Measurements from ENCODE around the gene LZTS2.

The LZTS2 gene

GRCh38 chr10:101012525-101013364 is 13.1 kb downstream of the LZTS2 start:
- peaks cover 4 to 9% of the 10 kb centered on the region in 2 donors for H3K27me3 ChIP-seq (ENCODE audit: control insufficient read depth in 1 of 2, insufficient read depth in 2 of 2, low read length in 2 of 2)
- no peaks in the 10 kb centered on the region for H3K36me3 ChIP-seq (ENCODE audit: control insufficient read depth in 1 of 2, insufficient read depth in 2 of 2, low read length in 2 of 2)
- H3K4me1 ChIP-seq (ENCODE audit: control insufficient read depth in 1 of 2, insufficient read depth in 2 of 2, low read length in 2 of 2) = peaks cover 10 to 12% of the 10 kb centered on the region in 2 donors
- no peak overlapping the region for H3K27ac ChIP-seq (ENCODE audit: low read depth, low read length)
- no peak overlapping the region for H3K9ac ChIP-seq (ENCODE audit: low read depth in 1 of 2, low read length in 2 of 2)
- no peaks in the 10 kb centered on the region for H3K9me3 ChIP-seq (ENCODE audit: control insufficient read depth in 1 of 2, low read length in 2 of 2)
- no peak overlapping the region for H3K4me3 ChIP-seq (ENCODE audit: low read depth in 1 of 2, low read length in 2 of 2)

GRCh38 chr10:101013365-101013825 is 13.8 kb downstream of the LZTS2 start:
- Histone ChIP-seq H3K36me3 (ENCODE audit: control insufficient read depth in 1 of 2, insufficient read depth in 2 of 2, low read length in 2 of 2) (no peaks in the 10 kb centered on the region), H3K9me3 (ENCODE audit: control insufficient read depth in 1 of 2, low read length in 2 of 2) (no peaks in the 10 kb centered on the region), H3K4me1 (ENCODE audit: control insufficient read depth in 1 of 2, insufficient read depth in 2 of 2, low read length in 2 of 2) (peaks cover 6 to 14% of the 10 kb centered on the region in 2 donors), H3K27me3 (ENCODE audit: control insufficient read depth in 1 of 2, insufficient read depth in 2 of 2, low read length in 2 of 2) (peaks cover 4 to 9% of the 10 kb centered on the region in 2 donors), H3K27ac (ENCODE audit: low read depth, low read length) (no peak overlapping the region), H3K9ac (ENCODE audit: low read depth in 1 of 2, low read length in 2 of 2) (no peak overlapping the region), H3K4me3 (ENCODE audit: low read depth in 1 of 2, low read length in 2 of 2) (no peak overlapping the region)

- Histone ChIP-seq H3K27ac (ENCODE audit: low read depth, low read length) (no peak overlapping the region), H3K27me3 (ENCODE audit: control insufficient read depth in 1 of 2, insufficient read depth in 2 of 2, low read length in 2 of 2) (peaks cover 4 to 14% of the 10 kb centered on the region in 2 donors), H3K9ac (ENCODE audit: low read depth in 1 of 2, low read length in 2 of 2) (no peak overlapping the region), H3K9me3 (ENCODE audit: control insufficient read depth in 1 of 2, low read length in 2 of 2) (no peaks in the 10 kb centered on the region), H3K4me1 (ENCODE audit: control insufficient read depth in 1 of 2, insufficient read depth in 2 of 2, low read length in 2 of 2) (peaks cover 6 to 21% of the 10 kb centered on the region in 2 donors), H3K4me3 (ENCODE audit: low read depth in 1 of 2, low read length in 2 of 2) (no peak overlapping the region), H3K36me3 (ENCODE audit: control insufficient read depth in 1 of 2, insufficient read depth in 2 of 2, low read length in 2 of 2) (no peaks in the 10 kb centered on the region)
Measured at GRCh38 chr10:101014230-101014884, 14.7 kb downstream of the LZTS2 start.

DNA sequence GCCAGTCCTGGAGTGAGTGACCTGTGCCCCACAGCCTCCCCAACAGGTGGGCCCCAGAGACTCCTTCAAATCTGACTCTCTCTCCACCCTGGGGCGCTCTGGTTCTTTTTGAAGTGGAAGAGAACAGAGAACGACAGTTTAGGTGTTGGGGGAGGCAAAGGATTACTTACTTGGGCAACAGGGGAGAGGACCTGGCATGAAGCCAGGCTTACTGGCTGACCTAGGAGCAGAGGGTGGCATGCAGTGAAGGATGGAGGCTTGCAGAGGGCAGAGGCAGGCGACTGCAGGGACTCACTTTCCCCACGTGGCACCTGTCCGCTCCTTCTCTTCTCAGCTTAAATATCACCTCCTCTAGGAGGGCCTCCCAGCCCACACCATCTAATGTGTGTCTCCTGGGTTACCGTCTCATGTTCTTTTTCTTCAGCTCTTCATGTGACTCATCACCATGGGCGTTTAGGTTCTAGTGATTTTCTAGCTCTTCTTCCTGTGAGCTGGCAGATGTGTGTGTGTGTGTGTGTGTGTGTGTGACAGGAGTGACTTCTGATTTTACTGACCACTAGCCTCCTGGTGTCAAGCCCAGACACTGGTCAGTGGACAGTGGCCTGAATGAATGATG is 15.5 kb downstream of the LZTS2 start:
- Histone ChIP-seq H3K27ac (ENCODE audit: low read depth, low read length) (no peak overlapping the region), H3K9me3 (ENCODE audit: control insufficient read depth in 1 of 2, low read length in 2 of 2) (no peaks in the 10 kb centered on the region), H3K27me3 (ENCODE audit: control insufficient read depth in 1 of 2, insufficient read depth in 2 of 2, low read length in 2 of 2) (peaks cover 4 to 14% of the 10 kb centered on the region in 2 donors), H3K9ac (ENCODE audit: low read depth in 1 of 2, low read length in 2 of 2) (no peak overlapping the region), H3K4me3 (ENCODE audit: low read depth in 1 of 2, low read length in 2 of 2) (no peak overlapping the region), H3K4me1 (ENCODE audit: control insufficient read depth in 1 of 2, insufficient read depth in 2 of 2, low read length in 2 of 2) (peaks cover 6 to 21% of the 10 kb centered on the region in 2 donors), H3K36me3 (ENCODE audit: control insufficient read depth in 1 of 2, insufficient read depth in 2 of 2, low read length in 2 of 2) (no peaks in the 10 kb centered on the region)

GRCh38 chr10:101015582-101015973 is 16.0 kb downstream of the LZTS2 start:
- H3K36me3 ChIP-seq (ENCODE audit: control insufficient read depth in 1 of 2, insufficient read depth in 2 of 2, low read length in 2 of 2) = no peaks in the 10 kb centered on the region
- H3K27me3 ChIP-seq (ENCODE audit: control insufficient read depth in 1 of 2, insufficient read depth in 2 of 2, low read length in 2 of 2) = peaks cover 4 to 14% of the 10 kb centered on the region in 2 donors
- H3K4me3 ChIP-seq (ENCODE audit: low read depth in 1 of 2, low read length in 2 of 2) = no peak overlapping the region
- H3K27ac ChIP-seq (ENCODE audit: low read depth, low read length) = no peak overlapping the region
- no peaks in the 10 kb centered on the region for H3K9me3 ChIP-seq (ENCODE audit: control insufficient read depth in 1 of 2, low read length in 2 of 2)
- H3K9ac ChIP-seq (ENCODE audit: low read depth in 1 of 2, low read length in 2 of 2) = no peak overlapping the region
- peaks cover 6 to 21% of the 10 kb centered on the region in 2 donors for H3K4me1 ChIP-seq (ENCODE audit: control insufficient read depth in 1 of 2, insufficient read depth in 2 of 2, low read length in 2 of 2)

GRCh38 chr10:101016814-101017213 is 17.2 kb downstream of the LZTS2 start:
- Histone ChIP-seq H3K36me3 (ENCODE audit: control insufficient read depth in 1 of 2, insufficient read depth in 2 of 2, low read length in 2 of 2) (no peaks in the 10 kb centered on the region), H3K27me3 (ENCODE audit: control insufficient read depth in 1 of 2, insufficient read depth in 2 of 2, low read length in 2 of 2) (peaks cover 4 to 14% of the 10 kb centered on the region in 2 donors), H3K4me3 (ENCODE audit: low read depth in 1 of 2, low read length in 2 of 2) (no peak overlapping the region), H3K9ac (ENCODE audit: low read depth in 1 of 2, low read length in 2 of 2) (no peak overlapping the region), H3K4me1 (ENCODE audit: control insufficient read depth in 1 of 2, insufficient read depth in 2 of 2, low read length in 2 of 2) (peaks cover 6 to 21% of the 10 kb centered on the region in 2 donors), H3K9me3 (ENCODE audit: control insufficient read depth in 1 of 2, low read length in 2 of 2) (no peaks in the 10 kb centered on the region), H3K27ac (ENCODE audit: low read depth, low read length) (no peak overlapping the region)

DNA sequence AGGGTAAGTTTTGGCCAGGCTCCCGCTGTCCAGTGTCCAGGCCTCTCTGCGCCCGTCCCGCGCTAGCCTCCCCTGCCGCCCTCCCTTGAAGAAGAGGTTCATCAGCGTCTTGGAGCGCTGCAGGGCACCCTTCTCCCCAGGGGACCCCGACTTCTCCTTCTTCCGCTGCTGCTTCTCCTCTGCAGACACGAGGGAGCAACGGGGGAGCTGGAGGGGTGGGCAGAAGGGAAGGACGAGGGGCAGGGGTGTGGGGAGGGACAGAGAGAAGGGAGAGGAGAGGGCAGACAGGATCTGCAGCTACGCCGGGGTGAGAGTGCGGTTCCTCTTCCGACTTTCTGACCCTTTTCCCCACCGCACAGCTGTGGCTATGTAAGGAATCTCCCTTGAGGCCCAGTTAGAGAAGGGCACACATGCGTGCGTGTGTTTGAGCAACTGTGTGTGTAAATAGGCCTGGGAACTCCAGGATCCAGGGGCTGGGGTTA is 18.6 kb downstream of the LZTS2 start:
- H3K36me3 ChIP-seq (ENCODE audit: control insufficient read depth in 1 of 2, insufficient read depth in 2 of 2, low read length in 2 of 2) = no peaks in the 10 kb centered on the region
- H3K4me3 ChIP-seq (ENCODE audit: low read depth in 1 of 2, low read length in 2 of 2) = no peak overlapping the region
- no peak overlapping the region for H3K9ac ChIP-seq (ENCODE audit: low read depth in 1 of 2, low read length in 2 of 2)
- peaks cover 4 to 14% of the 10 kb centered on the region in 2 donors for H3K27me3 ChIP-seq (ENCODE audit: control insufficient read depth in 1 of 2, insufficient read depth in 2 of 2, low read length in 2 of 2)
- H3K9me3 ChIP-seq (ENCODE audit: control insufficient read depth in 1 of 2, low read length in 2 of 2) = no peaks in the 10 kb centered on the region
- peaks cover 4 to 13% of the 10 kb centered on the region in 2 donors for H3K4me1 ChIP-seq (ENCODE audit: control insufficient read depth in 1 of 2, insufficient read depth in 2 of 2, low read length in 2 of 2)
- no peak overlapping the region for H3K27ac ChIP-seq (ENCODE audit: low read depth, low read length)

DNA sequence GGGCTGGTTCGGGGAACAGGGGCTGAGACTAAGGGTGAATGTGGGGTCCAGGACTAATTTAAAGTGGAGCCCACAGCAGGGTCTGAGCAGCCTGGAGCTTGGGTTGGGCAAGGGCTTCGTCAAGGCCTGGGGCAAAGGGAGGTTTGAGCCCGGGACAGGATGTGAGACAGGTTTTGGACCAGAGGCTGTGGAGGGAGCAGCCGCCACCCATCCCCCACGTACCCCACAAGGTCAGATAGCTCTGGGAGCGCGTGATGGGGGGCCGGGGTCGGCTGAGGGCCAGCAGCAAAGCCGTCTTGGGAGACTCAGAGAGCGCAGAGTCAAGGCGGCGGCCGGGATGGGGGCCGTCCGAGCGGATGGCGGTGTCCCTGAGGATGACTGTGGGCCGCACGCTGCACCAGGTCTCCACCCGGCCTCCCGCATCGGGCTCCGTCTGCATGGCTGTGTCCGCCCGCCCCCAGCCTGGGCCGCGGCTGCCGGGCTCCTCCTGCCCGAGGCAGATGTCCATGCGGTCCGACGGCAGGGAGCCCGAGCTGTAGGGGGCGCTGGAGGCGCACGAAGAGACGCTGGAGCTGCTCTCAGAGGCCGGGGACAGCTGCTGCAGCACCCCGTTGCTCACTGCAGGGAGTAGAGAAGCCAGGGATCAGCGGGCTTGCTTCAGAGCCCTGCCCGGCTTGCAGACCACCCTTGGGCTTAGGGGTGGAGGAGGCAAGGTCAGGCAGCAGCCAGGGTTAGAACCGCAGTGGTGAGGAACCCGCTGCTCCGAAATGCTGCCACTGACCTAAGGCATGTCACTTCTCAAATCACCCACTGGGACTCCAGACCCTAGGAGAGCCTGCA is 19.2 kb downstream of the LZTS2 start:
- H3K4me3 ChIP-seq (ENCODE audit: low read depth in 1 of 2, low read length in 2 of 2) = no peak overlapping the region
- no peaks in the 10 kb centered on the region for H3K36me3 ChIP-seq (ENCODE audit: control insufficient read depth in 1 of 2, insufficient read depth in 2 of 2, low read length in 2 of 2)
- no peak overlapping the region for H3K27ac ChIP-seq (ENCODE audit: low read depth, low read length)
- peaks cover 4 to 14% of the 10 kb centered on the region in 2 donors for H3K27me3 ChIP-seq (ENCODE audit: control insufficient read depth in 1 of 2, insufficient read depth in 2 of 2, low read length in 2 of 2)
- H3K4me1 ChIP-seq (ENCODE audit: control insufficient read depth in 1 of 2, insufficient read depth in 2 of 2, low read length in 2 of 2) = peaks cover 0 to 9% of the 10 kb centered on the region in 2 donors
- no peak overlapping the region for H3K9ac ChIP-seq (ENCODE audit: low read depth in 1 of 2, low read length in 2 of 2)
- H3K9me3 ChIP-seq (ENCODE audit: control insufficient read depth in 1 of 2, low read length in 2 of 2) = no peaks in the 10 kb centered on the region

DNA sequence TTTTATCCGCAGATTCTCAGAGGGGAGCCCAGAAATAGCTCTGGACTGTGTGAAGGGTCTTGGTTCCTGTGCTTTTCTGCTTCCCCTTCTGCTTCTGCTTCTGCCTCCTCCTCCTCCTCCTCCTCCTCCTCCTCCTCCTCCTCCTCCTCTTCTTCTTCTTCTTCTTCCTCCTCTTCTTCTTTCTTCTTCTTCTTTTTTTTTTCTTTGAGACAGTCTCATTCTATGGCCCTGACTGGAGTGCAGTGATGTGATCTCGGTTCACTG is 19.8 kb downstream of the LZTS2 start:
- H3K27me3 ChIP-seq (ENCODE audit: control insufficient read depth in 1 of 2, insufficient read depth in 2 of 2, low read length in 2 of 2) = peaks cover 4 to 14% of the 10 kb centered on the region in 2 donors
- no peak overlapping the region for H3K27ac ChIP-seq (ENCODE audit: low read depth, low read length)
- no peaks in the 10 kb centered on the region for H3K9me3 ChIP-seq (ENCODE audit: control insufficient read depth in 1 of 2, low read length in 2 of 2)
- no peak overlapping the region for H3K9ac ChIP-seq (ENCODE audit: low read depth in 1 of 2, low read length in 2 of 2)
- H3K36me3 ChIP-seq (ENCODE audit: control insufficient read depth in 1 of 2, insufficient read depth in 2 of 2, low read length in 2 of 2) = no peaks in the 10 kb centered on the region
- no peak overlapping the region for H3K4me3 ChIP-seq (ENCODE audit: low read depth in 1 of 2, low read length in 2 of 2)
- peaks cover 0 to 9% of the 10 kb centered on the region in 2 donors for H3K4me1 ChIP-seq (ENCODE audit: control insufficient read depth in 1 of 2, insufficient read depth in 2 of 2, low read length in 2 of 2)
